Erythroblast (primary cell): ENCODE results near the gene IRF7.

ENCODE experiments used
- GATA1 ChIP-seq: IDR thresholded peaks from 2 replicates; pipeline ENCODE4 v1.6.1; 2011; ENCODE audit warnings: low read depth, mild to moderate bottlenecking, control low read depth, low read length, moderate library complexity
- POLR2A ChIP-seq: IDR thresholded peaks from 2 replicates; pipeline ENCODE4 v1.6.1; 2011; ENCODE audit warnings: mild to moderate bottlenecking, low read length

DNA sequence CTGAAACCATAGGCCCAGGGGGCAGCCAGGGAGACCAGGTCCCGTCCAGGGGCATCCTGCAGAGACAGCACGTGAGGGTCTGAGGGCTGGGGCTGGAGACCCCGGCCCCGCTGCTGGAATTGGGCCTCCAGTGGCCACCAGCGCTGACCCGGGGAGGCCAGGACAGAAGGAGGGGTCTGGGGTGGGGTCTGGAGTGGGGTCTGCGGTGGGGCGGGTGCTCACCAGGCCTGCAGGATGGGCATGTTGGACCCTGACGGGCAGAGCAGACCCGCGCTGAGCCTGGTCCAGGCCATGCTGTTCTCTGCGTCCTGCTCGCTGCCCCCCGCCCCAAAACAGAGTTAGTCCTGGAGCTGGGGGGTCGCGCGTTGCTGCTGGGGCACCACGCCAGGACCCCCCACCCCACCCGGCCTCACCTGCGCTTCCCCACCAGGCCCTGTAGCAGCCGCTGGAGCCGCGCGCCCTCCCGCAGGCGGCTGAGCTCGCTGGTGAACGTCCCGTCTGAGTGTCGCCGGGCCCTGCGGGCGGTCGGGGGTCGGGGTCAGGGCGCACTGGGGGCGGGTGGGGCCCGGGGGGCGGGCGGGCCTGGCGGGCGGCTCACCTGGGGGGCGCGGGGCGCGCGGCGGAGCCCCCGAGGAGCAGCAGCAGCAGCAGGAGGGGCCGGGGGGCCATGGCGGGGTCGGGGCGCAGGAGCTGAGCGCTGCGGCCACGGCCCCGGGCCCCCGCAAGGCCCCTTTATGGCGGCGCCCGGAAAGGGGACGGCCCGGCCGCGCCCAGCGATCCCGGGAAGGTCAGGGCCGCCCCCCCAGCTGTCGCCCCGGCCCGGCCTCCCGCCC, 10.9 kb upstream of the IRF7 start, which contains the start of gene SCT:
- TF ChIP-seq POLR2A: no peak
- TF ChIP-seq GATA1: no peak
